Measurements from ENCODE around the gene DENND1C.
"Not testable (repeated sequence)": the region's sequence is repeated elsewhere in the genome, so short reads cannot be mapped to it uniquely, and the experiment has no call there.

The DENND1C gene

DNA sequence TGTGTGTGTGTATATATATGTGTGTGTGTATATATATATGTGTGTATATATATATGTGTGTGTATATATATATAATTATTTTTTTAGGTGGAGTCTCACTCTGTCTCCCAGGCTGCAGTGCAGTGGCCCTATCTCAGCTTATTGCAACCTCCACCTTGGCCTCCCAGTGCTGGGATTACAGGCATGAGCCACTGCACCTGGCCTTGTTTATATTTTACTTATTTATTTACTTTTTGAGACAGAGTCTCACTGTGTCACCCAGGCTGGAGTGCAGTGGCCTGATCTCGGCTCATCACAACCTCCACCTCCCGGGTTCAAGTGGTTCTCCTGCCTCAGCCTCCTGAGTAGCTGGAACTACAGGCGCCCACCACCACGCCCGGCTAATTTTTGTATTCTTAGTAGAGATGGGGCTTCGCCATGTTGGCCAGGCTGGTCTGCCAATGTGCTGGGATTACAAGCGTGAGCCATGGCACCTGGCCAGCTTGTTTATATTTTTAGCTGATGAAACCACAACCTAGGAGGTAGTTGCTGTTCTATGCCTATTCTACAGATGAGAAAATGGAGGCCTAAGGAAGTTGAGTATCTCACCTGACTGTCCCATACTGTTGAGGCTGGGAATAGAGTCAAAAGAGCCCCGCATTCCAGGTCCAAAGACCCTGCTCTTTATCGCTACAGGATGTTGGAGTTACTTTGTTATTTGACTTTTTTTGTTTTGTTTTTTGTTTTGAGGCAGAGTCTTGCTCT is 26.6 kb upstream of the DENND1C start:
- not testable (repeated sequence) for DNase-seq

DNA sequence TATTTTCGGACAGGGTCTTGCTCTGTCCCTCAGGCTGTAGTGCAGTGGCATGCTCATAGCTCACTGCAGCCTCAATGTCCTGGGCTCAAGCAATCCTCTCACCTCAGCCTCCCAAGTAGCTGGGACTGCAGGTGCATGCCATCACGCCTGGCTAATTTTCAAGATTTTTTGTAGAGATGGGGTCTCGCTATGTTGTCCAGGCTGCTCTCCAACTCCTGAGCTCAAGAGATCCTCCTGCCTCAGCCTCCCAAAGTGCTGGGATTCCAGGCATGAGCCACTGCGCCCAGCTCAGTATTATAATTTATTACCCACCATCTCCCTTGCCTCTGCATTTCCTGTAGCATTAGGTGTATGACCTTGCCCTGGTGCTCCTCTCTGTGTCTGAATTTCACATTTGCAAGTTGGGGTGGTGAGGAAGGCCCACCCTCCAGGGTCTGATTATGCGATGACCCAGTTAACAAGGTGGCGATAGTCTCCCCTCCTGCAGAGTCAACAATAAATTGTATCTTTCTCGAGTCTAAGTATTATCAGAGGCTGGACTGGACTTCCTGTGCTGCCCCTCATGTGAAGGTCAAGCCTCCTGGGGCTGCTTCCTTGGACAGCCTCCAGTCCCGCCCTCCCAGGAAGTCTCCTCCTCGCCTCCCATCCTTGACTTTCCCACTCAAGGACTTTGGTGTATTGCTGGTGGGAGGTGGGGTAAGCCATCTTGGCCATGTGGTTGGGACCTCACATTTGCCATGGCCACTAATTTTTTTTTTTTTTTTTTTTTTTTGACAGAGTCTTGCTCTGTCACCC is 22.0 kb upstream of the DENND1C start:
- no peak for DNase-seq

DNA sequence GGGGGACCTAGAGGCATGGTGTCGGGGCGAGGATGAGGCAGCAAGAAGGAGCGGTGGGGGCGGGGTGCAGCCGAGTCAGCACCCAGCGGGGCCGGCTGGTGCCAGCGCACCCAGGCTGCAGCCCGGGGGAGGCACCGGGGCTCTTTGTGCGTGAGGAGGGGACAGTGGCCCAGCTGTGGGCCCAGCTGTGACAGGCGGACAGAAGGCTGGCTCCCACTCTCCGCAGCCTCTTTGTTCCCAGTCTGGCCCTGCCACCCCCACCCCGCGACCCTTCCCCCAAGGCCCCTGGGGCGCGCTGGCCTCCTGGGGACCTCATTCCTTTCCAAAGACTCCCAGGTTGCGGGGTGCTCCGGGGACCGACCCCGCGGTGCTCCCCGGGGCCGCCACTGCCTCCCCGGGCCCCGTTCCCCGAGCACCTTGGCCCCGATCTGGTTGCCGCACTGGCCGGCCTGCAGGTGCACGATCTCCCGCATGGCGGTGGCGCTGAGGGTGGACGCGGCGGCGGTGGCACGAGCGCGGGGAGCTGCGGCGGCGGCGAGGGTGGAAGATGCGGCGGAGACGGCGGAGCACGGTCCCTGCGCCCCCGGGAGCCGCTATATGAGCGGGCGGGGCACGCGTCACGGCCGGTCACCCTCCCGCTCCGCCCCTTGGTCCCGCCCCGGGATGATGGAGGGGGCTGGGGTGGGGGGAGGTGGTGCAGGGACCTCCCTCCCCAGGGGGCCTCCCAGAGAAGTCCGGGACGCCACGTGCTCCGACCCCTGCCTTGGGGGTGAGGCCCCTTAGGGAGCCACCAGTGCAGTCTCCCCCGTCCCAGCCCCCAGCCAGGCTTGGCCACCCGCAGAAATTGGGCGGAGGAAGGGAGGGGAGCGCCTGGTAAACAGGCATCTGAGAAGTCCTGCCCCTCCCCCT is 20.4 kb upstream of the DENND1C start, which contains the start of gene TUBB4A:
Gene TUBB4A (minus strand): TSS at position 570 of the 909 bp plus-strand sequence. CDS start 97 bp downstream, at position 473.
- DNase-seq, result no peak

DNA sequence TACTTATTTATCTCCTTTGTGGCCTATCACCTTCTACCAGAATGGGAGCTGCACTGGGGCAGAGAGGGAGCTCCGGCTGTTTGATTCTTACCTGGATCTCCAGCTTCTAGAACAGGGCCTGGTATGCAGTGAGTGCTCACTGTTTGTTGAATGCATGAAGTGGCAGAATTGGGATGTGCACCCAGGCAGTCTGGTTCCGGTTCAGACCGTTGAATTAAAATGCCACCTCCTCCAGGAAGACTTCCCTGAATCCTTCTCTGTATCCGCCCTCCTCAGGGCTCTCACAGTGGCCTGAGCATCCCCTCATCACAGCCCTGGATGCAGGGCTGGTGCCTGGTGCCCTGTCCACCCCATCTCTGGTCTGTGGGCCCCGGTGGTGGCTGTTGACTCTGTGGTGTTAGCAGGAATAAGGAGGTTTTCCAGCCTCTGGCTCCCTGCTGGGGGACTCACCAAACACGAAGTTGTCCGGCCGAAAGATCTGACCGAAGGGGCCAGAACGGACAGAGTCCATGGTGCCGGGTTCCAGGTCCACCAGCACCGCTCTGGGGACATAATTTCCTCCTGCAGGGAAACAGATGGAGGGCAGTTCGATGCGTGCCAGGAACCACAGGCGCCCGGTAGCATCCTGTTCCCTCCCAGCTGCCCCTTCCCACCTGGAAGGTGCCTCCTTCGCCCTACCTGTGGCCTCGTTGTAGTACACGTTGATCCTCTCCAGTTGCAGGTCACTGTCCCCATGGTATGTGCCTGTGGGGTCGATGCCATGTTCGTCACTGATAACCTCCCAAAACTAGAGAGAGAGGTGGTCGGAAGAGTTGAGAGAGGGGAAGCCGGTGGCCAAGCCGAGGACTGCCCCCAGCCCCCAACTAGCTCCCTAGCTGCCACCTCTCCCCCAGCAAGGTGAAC is 19.5 kb upstream of the DENND1C start:
- no peak for DNase-seq

GRCh38 chr19:6499052-6499790 is 17.6 kb upstream of the DENND1C start:
- DNase-seq, result no peak

DNA sequence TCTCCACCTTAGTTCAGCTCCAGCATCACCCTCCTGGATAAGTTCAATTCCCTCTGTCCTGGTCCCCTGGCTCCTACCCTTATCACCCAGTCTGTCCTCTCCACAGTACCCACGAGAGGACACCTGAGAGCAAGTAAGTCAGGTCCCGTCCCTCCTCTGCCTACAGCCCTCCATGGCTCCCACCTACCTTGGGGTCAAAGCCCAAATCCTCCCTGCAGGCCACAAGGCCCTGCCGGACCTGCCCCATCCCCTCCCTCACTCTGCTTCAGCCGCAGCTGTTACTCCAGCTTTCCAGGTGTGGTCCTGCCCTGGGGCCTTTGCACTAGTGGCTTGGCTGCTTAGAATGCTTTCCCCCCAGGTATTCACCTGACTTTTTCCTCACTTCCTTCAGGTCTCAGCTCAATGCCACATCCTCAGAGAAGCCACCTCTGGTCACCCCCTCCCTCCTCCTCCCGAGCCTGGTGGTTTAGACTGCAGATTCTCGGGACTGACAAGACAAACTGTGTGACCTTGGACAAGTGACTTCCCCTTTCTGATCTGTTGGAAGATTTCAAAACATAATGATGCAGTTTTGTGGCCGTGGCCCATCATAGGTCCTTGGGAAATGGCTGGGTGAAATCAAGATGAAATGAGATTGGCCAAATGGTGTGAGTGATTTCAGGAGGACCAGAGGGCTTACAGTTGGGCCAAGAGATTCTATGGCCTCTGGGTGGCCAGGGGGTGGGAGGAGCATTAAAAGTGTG is 16.9 kb upstream of the DENND1C start:
- DNase-seq, result no peak

GRCh38 chr19:6495947-6496346 is 14.4 kb upstream of the DENND1C start:
- DNase-seq, result no peak

- DNase-seq, result no peak
Measured at GRCh38 chr19:6494438-6495036, 12.9 kb upstream of the DENND1C start.

- DNase-seq, result no peak
Measured at GRCh38 chr19:6491802-6492592, 10.4 kb upstream of the DENND1C start.

GRCh38 chr19:6490134-6490533 is 8.5 kb upstream of the DENND1C start:
- DNase-seq, result no peak

GRCh38 chr19:6489278-6490061 is 7.9 kb upstream of the DENND1C start:
- DNase-seq, result no peak

GRCh38 chr19:6484831-6485230 is 3.2 kb upstream of the DENND1C start:
- DNase-seq, result no peak

- no peak for DNase-seq
Measured at GRCh38 chr19:6484230-6484629, 2.6 kb upstream of the DENND1C start.

- no peak for DNase-seq
Measured at GRCh38 chr19:6483235-6483634, 1.6 kb upstream of the DENND1C start.

DNA sequence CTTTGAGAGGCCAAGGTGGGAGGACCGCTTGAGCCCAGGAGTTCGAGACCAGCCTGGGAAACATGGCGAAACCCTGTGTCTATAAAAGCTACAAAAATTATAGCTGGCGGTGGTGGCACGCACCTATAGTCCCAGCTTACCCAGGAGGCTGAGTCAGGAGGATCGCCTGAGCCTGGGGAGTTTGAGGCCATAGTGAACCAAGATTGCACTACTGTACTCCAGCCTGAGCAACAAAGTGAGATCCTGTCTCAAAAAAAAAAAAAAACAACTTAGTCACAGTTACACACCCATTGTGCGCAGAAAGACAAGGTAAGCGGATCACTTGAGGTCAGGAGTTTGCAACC is 728 bp upstream of the DENND1C start:
- no peak for DNase-seq

GRCh38 chr19:6480848-6481415 is 655 bp downstream of the DENND1C start:
- DNase-seq, result no peak

DNA sequence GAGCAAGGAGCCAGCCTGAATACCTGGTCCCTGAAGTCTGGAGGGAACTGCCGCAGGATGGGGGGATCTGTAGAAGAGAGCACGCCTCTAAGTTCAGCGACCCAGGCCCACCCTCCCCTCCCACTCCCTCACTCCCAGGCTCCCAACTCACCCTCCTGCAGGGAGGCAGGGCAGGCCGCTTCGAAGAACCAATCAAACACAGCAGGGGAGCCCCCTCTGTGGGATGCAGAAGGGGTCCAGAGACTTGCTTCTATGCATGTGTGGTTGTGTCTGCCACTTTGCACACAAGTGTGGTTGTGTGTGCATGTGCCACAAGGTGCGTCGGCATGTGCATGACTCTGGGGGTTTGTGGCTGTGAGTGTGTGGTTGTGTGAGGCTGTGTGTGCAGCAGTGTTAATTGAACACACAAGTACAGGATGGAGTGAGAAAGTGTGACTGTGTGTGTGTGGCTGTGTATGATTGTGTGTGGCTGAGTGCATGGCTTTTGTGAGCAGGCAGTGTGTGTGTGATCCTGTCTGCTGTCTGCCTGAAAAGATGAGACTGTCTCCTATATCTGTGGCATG is 1.7 kb downstream of the DENND1C start:
- no peak for DNase-seq

GRCh38 chr19:6478815-6479214 is 2.8 kb downstream of the DENND1C start:
- no peak for DNase-seq
